NT2/D1 (cell line): ENCODE results near the gene UBL3.

ENCODE experiments used
- SUZ12 ChIP-seq: IDR thresholded peaks from 2 replicates; pipeline ENCODE4 v1.6.1; 2011; ENCODE audit not compliant: insufficient read length, insufficient read depth; ENCODE audit errors: extremely low read depth
- ZNF274 ChIP-seq: IDR thresholded peaks from 2 replicates; pipeline ENCODE4 v1.6.1; 2011; ENCODE audit warnings: mild to moderate bottlenecking, low read depth, low read length

GRCh38 chr13:29855784-29856183 lies 5.4 kb upstream of the UBL3 start:
- no peak for TF ChIP-seq ZNF274
- TF ChIP-seq SUZ12 = no peak
